PC-3 (cell line): Measurements from ENCODE around the gene RMI2. TPM values are rescaled to one million over a fixed set of nuclear protein-coding genes. Genes with fewer than 3 reads are reported as not detected.

ENCODE experiments used
- ATAC-seq: fragments of 200-7000 bp; cut with Tn5 transposase; 2 replicates; pipeline ENCODE4 v1.9.1; 2020; ENCODE audit warnings: mild to moderate bottlenecking, moderate library complexity
- BruUV-seq: library from RNA; stranded (reverse); fragments of 400-500 nt; replicated peaks from 2 replicates; lab custom pipeline; 2021; lab: Mats Ljungman, UMichigan
- CTCF ChIA-PET: fragments of 300-600 bp; sonication (Branson Sonifier 250); formaldehyde crosslinking; loops from one replicate; lab custom pipeline; 2022; ENCODE audit warnings: antibody characterized with exemption; lab: Charles Lee
- POLR2A ChIA-PET: fragments of 300-600 bp; sonication (Branson Sonifier 250); formaldehyde crosslinking; loops from one replicate; lab custom pipeline; 2022; ENCODE audit warnings: antibody characterized with exemption; ENCODE audit not compliant: unreplicated experiment; lab: Charles Lee
- DNase-seq: peaks from one replicate; pipeline ENCODE4 v3.0.0-alpha.2; 2015
- H2AFZ ChIP-seq: fragments of 300-600 bp; sonication (generic); 2 replicates; pipeline ENCODE4 v1.6.0; 2016; ENCODE audit warnings: antibody characterized with exemption, low read length
- H3F3A ChIP-seq: fragments of 300-600 bp; sonication (generic); one replicate; pipeline ENCODE4 v1.6.0; 2017; ENCODE audit warnings: antibody characterized with exemption, low read length, control low read depth, mild to moderate bottlenecking; ENCODE audit not compliant: unreplicated experiment
- H3K27ac ChIP-seq: fragments of 300-600 bp; sonication (generic); 2 replicates; pipeline ENCODE4 v1.5.1; 2016; ENCODE audit warnings: mild to moderate bottlenecking, low read length
- H3K27me3 ChIP-seq: fragments of 300-600 bp; sonication (generic); 2 replicates; pipeline ENCODE4 v1.6.1; 2016; ENCODE audit warnings: low read length, mixed read lengths
- H3K36me3 ChIP-seq: fragments of 300-600 bp; sonication (generic); 2 replicates; pipeline ENCODE4 v1.6.1; 2016; ENCODE audit warnings: low read depth, mixed run types, low read length, mixed read lengths
- H3K4me1 ChIP-seq: fragments of 300-600 bp; sonication (generic); 2 replicates; pipeline ENCODE4 v1.5.1; 2016; ENCODE audit warnings: low read length; ENCODE audit not compliant: insufficient read depth
- H3K4me2 ChIP-seq: fragments of 300-600 bp; sonication (generic); 2 replicates; pipeline ENCODE4 v1.6.0; 2016; ENCODE audit warnings: low read length
- H3K4me3 ChIP-seq: fragments of 300-600 bp; sonication (generic); 2 replicates; pipeline ENCODE4 v1.5.1; 2016; ENCODE audit warnings: mild to moderate bottlenecking, low read length, mixed read lengths
- H3K79me2 ChIP-seq: fragments of 300-600 bp; sonication (generic); 2 replicates; pipeline ENCODE4 v1.6.1; 2017; ENCODE audit warnings: low read length, mixed read lengths
- H3K9ac ChIP-seq: fragments of 300-600 bp; sonication (generic); 2 replicates; pipeline ENCODE4 v1.6.0; 2016; ENCODE audit warnings: mild to moderate bottlenecking, low read length
- H3K9me2 ChIP-seq: fragments of 300-600 bp; sonication (generic); replicated peaks from 2 replicates; pipeline ENCODE4 v1.6.1; 2016; ENCODE audit warnings: mixed run types, low read length, mixed read lengths
- H3K9me3 ChIP-seq: fragments of 300-600 bp; sonication (generic); 2 replicates; pipeline ENCODE4 v1.6.1; 2016; ENCODE audit warnings: low read length, mixed read lengths
- H4K20me1 ChIP-seq: fragments of 300-600 bp; sonication (generic); 2 replicates; pipeline ENCODE4 v1.6.1; 2016; ENCODE audit warnings: low read length, mixed read lengths
- CTCF ChIP-seq: fragments of 300-600 bp; sonication (generic); conservative IDR thresholded peaks from 2 replicates; pipeline ENCODE4 v1.5.1; 2017; ENCODE audit warnings: antibody characterized with exemption, low read depth, mild to moderate bottlenecking, low read length
- EZH2 ChIP-seq: fragments of 300-600 bp; sonication (generic); IDR thresholded peaks from one replicate; pipeline ENCODE4 v1.6.1; 2017; ENCODE audit warnings: antibody characterized with exemption, mild to moderate bottlenecking, low read length; ENCODE audit not compliant: unreplicated experiment
- EZH2phosphoT487 ChIP-seq: fragments of 300-600 bp; sonication (generic); IDR thresholded peaks from 2 replicates; pipeline ENCODE4 v1.6.1; 2018; ENCODE audit warnings: mild to moderate bottlenecking, antibody characterized with exemption, low read length, borderline replicate concordance
- intact Hi-C: fragments of 100-400 bp; cut with micrococcal nuclease; formaldehyde crosslinking; loops from 2 replicates; pipeline ENCODE4 v1.9.0; 2023
- total RNA-seq: library from RNA; depleted of rRNA; stranded (reverse); fragments of >200 nt; gene quantifications from 2 replicates; pipeline ENCODE4 v1.2.3, GENCODE V29; 2014

Gene RMI2
- total RNA-seq, 1 experiment from 2014 or later: 10.9 TPM

GRCh38 chr16:11313493-11314308 is 31.6 kb upstream of the RMI2 start:
- Histone ChIP-seq H3K9ac (no peak overlapping the region), H3K9me3 (no peaks in the 10 kb centered on the region), H3K27ac (no peak overlapping the region), H3K27me3 (no peaks in the 10 kb centered on the region), H2AFZ (no peak overlapping the region), H3K79me2 (no peaks in the 10 kb centered on the region), H3K9me2 (no peaks in the 10 kb centered on the region), H3K4me3 (no peak overlapping the region), H4K20me1 (no peaks in the 10 kb centered on the region), H3F3A (no peaks in the 10 kb centered on the region), H3K36me3 (no peaks in the 10 kb centered on the region), H3K4me1 (peaks cover 8% of the 10 kb centered on the region; the same call in 1 of the 2 replicates), H3K4me2 (no peak overlapping the region)
- POLR2A ChIA-PET: no interaction called here
- intact Hi-C loops: no loop called here
- CTCF ChIA-PET: no interaction called here
- no peak for DNase-seq
- BruUV-seq: no TSS peak
- no peak for TF ChIP-seq EZH2
- no peak for TF ChIP-seq EZH2phosphoT487
- TF ChIP-seq CTCF: no peak
- ATAC-seq: no peak

- no peak overlapping the region for H2AFZ ChIP-seq
- DNase-seq (no peak), ATAC-seq (no peak)
- H3K79me2 ChIP-seq: no peaks in the 10 kb centered on the region
- intact Hi-C loops: no loop called here
- TF ChIP-seq EZH2 (no peak), EZH2phosphoT487 (no peak), CTCF (no peak)
- no peaks in the 10 kb centered on the region for H3K9me3 ChIP-seq
- H4K20me1 ChIP-seq: no peaks in the 10 kb centered on the region
- no peaks in the 10 kb centered on the region for H3K9me2 ChIP-seq
- no TSS peak for BruUV-seq
- H3K4me3 ChIP-seq: no peak overlapping the region
- H3K36me3 ChIP-seq: no peaks in the 10 kb centered on the region
- CTCF ChIA-PET: no interaction called here
- no peak overlapping the region for H3K27ac ChIP-seq
- no peak overlapping the region for H3K4me2 ChIP-seq
- H3K4me1 ChIP-seq: peaks cover 8% of the 10 kb centered on the region; the same call in 1 of the 2 replicates
- POLR2A ChIA-PET: no interaction called here
- no peaks in the 10 kb centered on the region for H3F3A ChIP-seq
- no peak overlapping the region for H3K9ac ChIP-seq
- no peaks in the 10 kb centered on the region for H3K27me3 ChIP-seq
Measured at GRCh38 chr16:11314309-11314894, 30.9 kb upstream of the RMI2 start.

- H3K4me2 ChIP-seq: no peak overlapping the region
Measured at GRCh38 chr16:11315510-11315909, 29.7 kb upstream of the RMI2 start.

More at GRCh38 chr16:11315510-11315909, 29.7 kb upstream of the RMI2 start:
- no peak overlapping the region for H3K27ac ChIP-seq
- ATAC-seq (no peak), DNase-seq (peak; percentile 12)
- no peaks in the 10 kb centered on the region for H3K27me3 ChIP-seq
- peaks cover 8% of the 10 kb centered on the region; the same call in 1 of the 2 replicates for H3K4me1 ChIP-seq
- no peaks in the 10 kb centered on the region for H3K79me2 ChIP-seq
- TF ChIP-seq CTCF (no peak), EZH2phosphoT487 (no peak)
- H3K9me3 ChIP-seq: no peaks in the 10 kb centered on the region
- H3F3A ChIP-seq: no peaks in the 10 kb centered on the region
- no peak overlapping the region for H3K4me3 ChIP-seq
- POLR2A ChIA-PET: no interaction called here
- H3K9ac ChIP-seq: no peak overlapping the region
- BruUV-seq: no TSS peak
- no peaks in the 10 kb centered on the region for H4K20me1 ChIP-seq
- intact Hi-C loops: no loop called here
- no peaks in the 10 kb centered on the region for H3K36me3 ChIP-seq
- CTCF ChIA-PET: no interaction called here
- no peaks in the 10 kb centered on the region for H3K9me2 ChIP-seq
- no peak overlapping the region for H2AFZ ChIP-seq
